Epidermal melanocyte (primary cell): Measurements from ENCODE around the gene ANK2.
"Not testable (repeated sequence)": the region's sequence is repeated elsewhere in the genome, so short reads cannot be mapped to it uniquely, and the experiment has no call there.

ENCODE experiments used
- DNase-seq: peaks from one replicate; pipeline ENCODE4 v3.0.0; 2011; ENCODE audit warnings: low spot score; ENCODE audit not compliant: insufficient read length

ANK2 gene

DNA sequence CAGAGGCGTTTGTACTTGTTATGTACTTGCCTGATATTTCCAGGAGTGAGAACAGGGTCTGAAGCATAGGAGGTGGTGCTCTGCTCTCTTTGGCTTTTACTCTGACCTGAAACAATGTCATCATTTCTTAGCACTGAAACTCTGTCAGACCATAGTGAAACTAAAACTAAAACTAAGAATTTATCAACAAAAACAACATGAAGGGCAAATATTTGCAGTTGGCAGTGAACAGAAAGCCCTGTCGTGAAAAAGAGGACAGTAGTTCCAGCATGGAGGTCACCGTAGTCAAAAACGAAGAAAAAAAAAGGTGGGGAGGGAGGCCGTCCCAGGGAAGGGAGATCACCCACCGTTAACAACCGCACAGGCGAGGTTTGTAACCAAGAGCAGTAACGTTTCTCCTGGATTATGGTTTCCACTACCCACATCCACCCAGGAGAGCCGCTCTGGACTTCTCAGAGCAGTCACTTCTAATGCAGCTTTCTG lies 97.5 kb downstream of the ANK2 start:
- no peak for DNase-seq

- no peak for DNase-seq
Measured at GRCh38 chr4:113147498-113148111, 98.2 kb downstream of the ANK2 start.

DNA sequence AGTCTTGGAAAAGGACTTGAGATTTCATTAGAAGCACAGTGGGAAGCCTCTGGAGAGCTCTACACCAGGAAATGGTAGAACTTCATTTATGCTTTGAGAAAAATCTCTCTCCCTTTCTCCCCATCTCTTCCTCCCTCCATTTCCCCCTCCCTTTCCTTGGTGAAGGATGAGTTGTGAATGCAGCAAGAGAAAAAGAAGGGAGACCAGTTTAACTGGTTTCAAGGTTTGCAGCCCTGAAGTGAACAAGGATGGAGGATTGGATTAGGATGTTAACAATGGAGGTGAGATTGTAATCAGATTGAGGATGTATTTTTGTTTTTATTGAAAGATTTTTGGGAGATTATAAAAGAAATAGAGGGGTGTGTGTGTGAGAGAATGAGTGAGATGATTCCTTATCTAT lies 99.5 kb downstream of the ANK2 start:
- DNase-seq = no peak

GRCh38 chr4:113153529-113154101 lies 104.2 kb downstream of the ANK2 start:
- DNase-seq = no peak

DNA sequence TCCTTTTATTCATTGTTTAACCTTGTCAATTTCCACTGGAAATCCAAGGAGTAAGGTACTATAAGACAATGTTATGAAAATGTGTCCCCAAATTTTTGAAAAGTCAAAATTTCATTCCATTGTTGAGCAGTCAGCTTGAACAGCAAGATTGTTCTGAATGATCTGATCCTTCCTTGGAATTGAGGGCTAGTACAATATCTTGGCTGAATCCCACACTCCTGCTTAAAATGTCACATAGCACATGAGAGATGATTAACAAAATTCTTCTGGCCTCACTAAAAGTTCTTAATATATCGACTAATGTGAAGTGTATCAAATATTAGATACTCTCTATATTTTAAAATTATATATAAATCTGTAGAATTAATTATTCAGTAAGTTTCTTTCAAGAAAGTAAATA lies 104.8 kb downstream of the ANK2 start:
- no peak for DNase-seq

DNA sequence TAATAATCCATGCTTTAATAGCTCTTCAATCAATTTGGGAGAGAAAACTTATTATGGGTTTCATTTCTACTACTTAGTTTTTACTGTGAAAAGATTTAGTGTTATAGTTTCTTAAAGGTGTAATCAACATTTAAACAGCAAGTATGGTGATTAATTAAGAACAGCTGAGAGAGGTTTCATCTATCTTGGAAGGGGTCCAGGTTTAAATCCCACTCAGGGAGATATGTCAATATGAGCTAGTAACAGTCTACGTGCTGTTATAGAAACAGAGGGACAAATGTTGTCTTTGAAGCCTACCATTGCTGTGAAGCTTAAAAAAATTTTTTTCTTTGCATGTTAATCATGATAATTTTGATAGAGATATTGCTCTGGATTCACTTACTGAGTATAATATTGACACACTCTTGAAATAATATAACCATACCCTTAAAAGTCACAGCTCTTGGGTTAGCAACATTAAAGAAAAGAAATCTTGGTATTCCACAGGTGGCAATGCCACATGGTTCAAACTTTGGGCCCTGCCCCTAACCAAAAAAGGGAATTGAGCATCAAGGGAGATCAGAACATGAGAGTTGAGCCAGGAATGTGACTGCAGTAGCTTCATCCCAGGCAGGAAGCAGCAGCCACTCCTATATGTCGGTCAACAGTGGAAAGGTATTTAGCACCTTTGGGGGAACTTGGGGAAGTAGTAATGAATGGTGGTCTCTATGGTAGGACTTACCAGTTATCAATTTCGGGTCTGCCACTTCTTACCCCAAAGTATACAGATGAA lies 107.8 kb downstream of the ANK2 start:
- DNase-seq = no peak

DNA sequence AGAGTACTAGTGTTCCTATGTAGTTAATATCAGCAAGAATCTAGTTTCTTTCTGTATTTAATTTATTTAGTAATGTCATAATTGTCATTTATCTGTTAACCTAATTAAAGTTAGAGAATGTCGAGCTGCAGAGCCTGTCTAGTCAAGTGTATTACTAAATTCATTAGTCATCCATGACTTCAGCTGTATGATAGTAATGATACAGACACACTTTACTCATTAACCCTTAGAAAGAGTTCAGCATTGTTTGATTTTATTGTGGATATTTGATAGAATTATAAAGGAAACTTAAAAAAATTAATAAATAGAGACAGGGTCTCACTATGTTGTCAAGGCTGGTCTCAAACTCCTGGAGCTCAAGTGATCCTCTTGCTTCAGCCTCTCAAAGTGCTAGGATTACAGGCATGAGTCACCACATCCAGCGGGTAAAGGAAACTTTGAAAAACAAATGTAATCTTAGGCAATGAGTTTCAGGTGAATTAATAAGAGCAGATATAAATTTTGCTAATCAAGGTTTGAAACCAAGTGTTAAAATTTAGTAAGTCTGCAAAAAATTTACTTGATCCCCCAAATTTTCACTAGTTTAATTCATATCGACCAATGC lies 110.6 kb downstream of the ANK2 start:
- no peak for DNase-seq

- no peak for DNase-seq
Measured at GRCh38 chr4:113160548-113160947, 111.1 kb downstream of the ANK2 start.

DNA sequence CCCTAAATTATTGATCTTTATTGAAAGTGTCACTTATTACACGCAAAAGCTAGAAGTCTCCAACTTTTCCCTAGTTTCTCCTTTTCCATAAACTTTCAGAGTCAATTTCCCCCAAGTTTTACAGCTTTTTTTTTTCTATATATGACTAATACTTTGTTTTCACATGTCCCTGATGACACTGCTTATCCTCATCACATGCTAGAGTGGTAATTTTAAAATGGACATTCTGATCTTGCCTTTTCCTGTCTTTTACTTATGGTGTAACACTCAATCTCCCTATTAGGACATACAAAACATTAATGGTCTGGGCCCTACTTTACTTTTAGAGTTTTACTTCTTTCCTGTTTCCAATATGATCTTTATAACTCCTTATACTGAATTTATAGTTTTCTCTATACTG lies 112.6 kb downstream of the ANK2 start:
- no peak for DNase-seq

GRCh38 chr4:113169368-113169767 lies 119.9 kb downstream of the ANK2 start:
- no peak for DNase-seq

- no peak for DNase-seq
Measured at GRCh38 chr4:113170115-113170804, 120.8 kb downstream of the ANK2 start.

- no peak for DNase-seq
Measured at GRCh38 chr4:113170805-113171468, 121.5 kb downstream of the ANK2 start.

GRCh38 chr4:113173126-113173792 lies 123.8 kb downstream of the ANK2 start:
- DNase-seq = no peak

DNA sequence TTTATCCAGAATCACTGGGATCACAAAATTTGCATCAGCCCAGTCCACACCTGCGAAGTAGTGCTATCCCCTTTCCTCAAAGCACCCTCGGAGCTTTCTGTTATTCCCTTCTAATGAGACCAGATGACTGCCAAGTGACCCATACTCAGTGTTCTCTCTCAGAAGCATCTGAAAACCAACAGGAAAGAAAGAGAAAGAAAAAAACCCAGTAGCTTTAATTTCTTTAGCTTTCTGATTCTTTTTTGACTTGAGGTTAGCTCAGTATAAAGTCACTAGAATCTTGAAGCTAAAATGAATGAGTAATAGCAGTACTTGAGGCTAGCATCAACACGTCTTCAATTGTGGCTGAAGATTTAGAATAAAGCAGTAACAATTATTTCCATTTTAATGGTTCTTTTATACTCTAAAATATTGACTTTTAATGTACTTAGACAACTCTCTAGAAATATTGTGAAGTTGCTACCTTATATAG lies 124.4 kb downstream of the ANK2 start:
- no peak for DNase-seq

- DNase-seq = no peak
Measured at GRCh38 chr4:113179091-113179490, 129.6 kb downstream of the ANK2 start.

DNA sequence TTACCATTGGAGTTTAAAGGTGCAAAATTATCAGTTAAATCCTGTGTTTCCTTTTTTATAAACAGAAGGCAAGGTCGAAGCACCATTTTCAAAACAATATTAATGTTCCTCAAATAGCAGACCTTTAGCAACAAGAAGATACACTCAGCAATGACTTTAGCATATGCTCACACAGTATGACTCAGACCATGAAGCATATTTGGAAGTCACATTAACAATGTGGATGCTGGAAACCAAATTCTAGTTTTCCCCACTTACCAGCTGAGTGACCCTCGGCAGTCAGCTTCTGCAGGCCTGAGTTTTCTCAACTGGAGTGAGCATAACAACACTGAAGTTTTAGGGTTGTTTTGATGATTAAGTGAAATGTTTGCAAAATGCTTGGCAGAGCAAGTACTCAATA lies 130.5 kb downstream of the ANK2 start:
- no peak for DNase-seq

DNA sequence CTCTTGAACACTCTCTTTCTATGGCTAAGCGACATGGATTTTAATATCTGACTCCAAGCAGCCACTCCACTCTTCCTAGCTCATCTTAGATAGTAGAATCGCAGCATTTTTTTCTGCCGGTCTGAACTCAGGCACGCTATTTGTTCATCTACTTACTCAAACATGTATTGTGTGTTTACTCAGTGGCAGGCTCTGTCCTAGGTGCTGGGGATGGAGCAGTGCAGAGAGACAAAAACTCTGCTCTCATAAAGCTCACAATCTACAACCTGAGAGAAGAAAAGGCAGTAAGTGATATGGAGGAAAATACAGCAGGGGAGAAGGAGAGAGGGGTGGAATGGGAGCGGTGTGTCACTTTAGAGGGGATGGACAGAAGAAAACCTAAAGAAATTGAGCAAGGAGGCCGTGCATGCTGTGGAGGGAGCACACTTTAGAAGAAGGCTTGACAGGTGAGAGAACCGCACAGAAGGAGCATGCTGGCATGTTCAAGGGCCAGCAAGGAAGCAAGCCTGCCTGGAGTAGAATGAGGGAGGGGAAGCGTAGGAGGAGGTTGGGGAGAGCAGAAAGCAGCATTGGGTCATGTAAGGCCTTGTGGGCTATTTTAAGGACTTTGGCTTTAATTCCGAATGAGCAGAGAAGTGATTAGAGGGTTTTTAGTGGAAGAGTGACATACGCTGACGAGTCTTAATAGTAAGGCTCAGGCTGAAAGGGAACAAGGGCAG lies 132.0 kb downstream of the ANK2 start:
- DNase-seq = no peak

DNA sequence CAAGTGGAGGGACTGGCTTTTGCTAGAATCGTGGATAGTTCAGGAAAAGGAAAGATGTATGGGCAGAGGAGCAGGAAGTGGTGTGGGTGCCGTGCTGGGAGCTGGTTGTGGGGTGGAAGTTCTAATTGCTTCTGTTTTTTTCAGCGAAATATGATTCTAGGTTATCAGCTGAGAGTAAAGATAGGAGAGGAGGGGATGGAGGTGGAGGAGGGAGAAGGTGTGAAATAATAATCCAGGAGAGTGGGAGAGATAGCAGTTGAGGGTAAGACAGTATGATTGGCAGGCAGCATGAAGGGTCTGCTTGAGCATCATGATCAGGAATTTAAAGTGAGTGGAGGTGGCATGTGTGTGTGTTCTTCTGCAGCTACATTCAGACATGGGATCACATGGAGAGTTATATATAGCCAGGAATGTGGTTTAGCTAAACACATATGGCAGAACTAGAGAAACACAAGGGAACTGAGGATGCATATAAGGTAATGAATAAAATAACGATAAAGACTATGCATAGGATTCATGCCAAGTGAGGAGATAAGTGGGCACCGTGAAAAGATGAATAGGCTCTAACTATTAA lies 133.7 kb downstream of the ANK2 start:
- no peak for DNase-seq

- DNase-seq = not testable (repeated sequence)
Measured at GRCh38 chr4:113186220-113186619, 136.8 kb downstream of the ANK2 start.
